ENCODE data around the gene GDF10. TPM values are rescaled to one million over a fixed set of nuclear protein-coding genes. Genes with fewer than 3 reads are reported as not detected.

Gene GDF10
- polyA plus RNA-seq, 1 of the 3 experiments (the other 2 are of a cell fraction) = 0.02 TPM

GRCh38 chr10:47303105-47303504, 3.1 kb downstream of the GDF10 start:
- Histone ChIP-seq H3K79me2 (ENCODE audit: insufficient read depth) (no peaks in the 10 kb centered on the region), H3K4me1 (ENCODE audit: control insufficient read depth in 1 of 2, insufficient read depth in 2 of 2, low read depth in 1 of 2, low read length in 1 of 2) (peaks cover 0 to 65% of the 10 kb centered on the region in 2 experiments; a peak in 1 of 4 replicates), H3K4me2 (no peak overlapping the region), H3K4me3 (ENCODE audit: low read depth in 2 of 2, low read length in 1 of 2) (peak overlapping the region in 1 of 2 experiments; percentile 49; a peak in 1 of 4 replicates), H3K9me3 (no peaks in the 10 kb centered on the region), H2AFZ (ENCODE audit: low read depth) (no peak overlapping the region), H3K9me2 (no peaks in the 10 kb centered on the region), H3K9ac (no peak overlapping the region), H3F3A (replicated peaks; ENCODE audit: insufficient read depth) (no peaks in the 10 kb centered on the region), H3K27ac (ENCODE audit: low read depth in 2 of 2, low read length in 1 of 2) (no peak overlapping the region; a peak in 1 of 4 replicates), H3K27me3 (ENCODE audit: insufficient read depth) (peaks cover 28% of the 10 kb centered on the region), H3K36me3 (replicated peaks in 1 of 2; ENCODE audit: control insufficient read depth in 1 of 2, insufficient read depth in 2 of 2, low read length in 1 of 2) (no peaks in the 10 kb centered on the region), H4K20me1 (ENCODE audit: insufficient read depth) (no peaks in the 10 kb centered on the region)
- TF ChIP-seq TAF1 (IDR thresholded peaks at IDR 0.05; ENCODE audit: borderline replicate concordance, low read depth, low read length) (no peak), RCOR1 (IDR thresholded peaks at IDR 0.05; ENCODE audit: low read length) (no peak), MAX (IDR thresholded peaks at IDR 0.05; ENCODE audit: low read depth) (no peak), YY1 (IDR thresholded peaks at IDR 0.05; ENCODE audit: low read depth) (no peak), REST (IDR thresholded peaks at IDR 0.05; ENCODE audit: low read depth, low read length) (no peak), SIN3A (IDR thresholded peaks at IDR 0.05; ENCODE audit: borderline replicate concordance, low read depth, low read length) (no peak), FOXM1 (IDR thresholded peaks at IDR 0.05; ENCODE audit: low read depth) (no peak), FOSL2 (IDR thresholded peaks at IDR 0.05; ENCODE audit: borderline replicate concordance, low read depth) (no peak), RXRA (IDR thresholded peaks at IDR 0.05; ENCODE audit: borderline replicate concordance, low read depth) (no peak), TEAD4 (IDR thresholded peaks at IDR 0.05; ENCODE audit: borderline replicate concordance, insufficient read depth) (no peak), MEF2A (IDR thresholded peaks at IDR 0.05; ENCODE audit: borderline replicate concordance, low read depth) (no peak), POLR2AphosphoS5 (IDR thresholded peaks at IDR 0.05; ENCODE audit: low read depth, low read length) (no peak), TCF12 (IDR thresholded peaks at IDR 0.05) (no peak)
- ChIA-PET CTCF (interaction anchor here (1.5 to 5.2 kb wide), 3 partner anchors 9 to 309 kb away, joined by 6 to 50 read pairs (median 28); no protein-coding TSS in a partner anchor), POLR2A (interaction anchor here (0.8 to 1.9 kb wide), 2 partner anchors 255 to 268 kb away, joined by 3 to 8 read pairs; no protein-coding TSS in a partner anchor)
- WGBS (ENCODE audit: low lambda C conversion rate) = 37% methylated on average over 5 of the region's 7 CpGs
- DNase-seq = no peak

- Histone ChIP-seq H3F3A (replicated peaks; ENCODE audit: insufficient read depth) (no peaks in the 10 kb centered on the region), H4K20me1 (ENCODE audit: insufficient read depth) (no peaks in the 10 kb centered on the region), H3K4me2 (no peak overlapping the region), H2AFZ (ENCODE audit: low read depth) (no peak overlapping the region), H3K79me2 (ENCODE audit: insufficient read depth) (no peaks in the 10 kb centered on the region), H3K9me2 (no peaks in the 10 kb centered on the region), H3K4me3 (ENCODE audit: low read depth in 2 of 2, low read length in 1 of 2) (peak overlapping the region in 1 of 2 experiments; percentile 49; a peak in 1 of 4 replicates), H3K9ac (no peak overlapping the region), H3K4me1 (ENCODE audit: control insufficient read depth in 1 of 2, insufficient read depth in 2 of 2, low read depth in 1 of 2, low read length in 1 of 2) (peaks cover 0 to 70% of the 10 kb centered on the region in 2 experiments; a peak in 1 of 4 replicates), H3K27me3 (ENCODE audit: insufficient read depth) (peaks cover 28% of the 10 kb centered on the region), H3K9me3 (no peaks in the 10 kb centered on the region), H3K36me3 (replicated peaks in 1 of 2; ENCODE audit: control insufficient read depth in 1 of 2, insufficient read depth in 2 of 2, low read length in 1 of 2) (no peaks in the 10 kb centered on the region), H3K27ac (ENCODE audit: low read depth in 2 of 2, low read length in 1 of 2) (no peak overlapping the region; a peak in 1 of 4 replicates)
- CTCF ChIA-PET = interaction anchor here (1.5 to 5.2 kb wide), 3 partner anchors 8 to 310 kb away, joined by 6 to 50 read pairs (median 28); no protein-coding TSS in a partner anchor
- WGBS (ENCODE audit: low lambda C conversion rate) = 42% methylated on average over 5 of the region's 6 CpGs
- DNase-seq = no peak
- POLR2A ChIA-PET = interaction anchor here (0.8 to 1.9 kb wide), 2 partner anchors 256 to 269 kb away, joined by 3 to 8 read pairs; no protein-coding TSS in a partner anchor
- TF ChIP-seq RXRA (IDR thresholded peaks at IDR 0.05; ENCODE audit: borderline replicate concordance, low read depth) = no peak
- TF ChIP-seq EP300 (IDR thresholded peaks at IDR 0.05; ENCODE audit: borderline replicate concordance in 1 of 2, low read depth in 1 of 2, low read length in 1 of 2) = no peak
- no peak for TF ChIP-seq IRF3 (IDR thresholded peaks at IDR 0.05; ENCODE audit: low read depth, low read length)
- TF ChIP-seq PBX3 (IDR thresholded peaks at IDR 0.05) = no peak
- no peak for TF ChIP-seq GATA2 (CRISPR knock-in tag; IDR thresholded peaks at IDR 0.05)
- TF ChIP-seq CTCF (IDR thresholded peaks at IDR 0.05) = no peak
- no peak for TF ChIP-seq NFIC (IDR thresholded peaks at IDR 0.05; ENCODE audit: borderline replicate concordance)
- no peak for TF ChIP-seq TAF1 (IDR thresholded peaks at IDR 0.05; ENCODE audit: borderline replicate concordance, low read depth, low read length)
- no peak for TF ChIP-seq POLR2AphosphoS5 (IDR thresholded peaks at IDR 0.05; ENCODE audit: low read depth, low read length)
- TF ChIP-seq TEAD4 (IDR thresholded peaks at IDR 0.05; ENCODE audit: borderline replicate concordance, insufficient read depth) = no peak
These were observed 3.9 kb downstream of the GDF10 start for GRCh38 chr10:47303866-47304265.
